NCI-H2196 treated with DMSO at 0.1 percent for 48 hours (cell line): Measurements from ENCODE around the gene ANKRD42.
"Not testable (repeated sequence)": the region's sequence is repeated elsewhere in the genome, so short reads cannot be mapped to it uniquely, and the experiment has no call there.

Experiments used
- DNase-seq: peaks from one replicate; lab custom pipeline; 2025; ENCODE audit not compliant: unreplicated experiment; lab: John Stamatoyannopoulos, UW

ANKRD42 gene

DNA sequence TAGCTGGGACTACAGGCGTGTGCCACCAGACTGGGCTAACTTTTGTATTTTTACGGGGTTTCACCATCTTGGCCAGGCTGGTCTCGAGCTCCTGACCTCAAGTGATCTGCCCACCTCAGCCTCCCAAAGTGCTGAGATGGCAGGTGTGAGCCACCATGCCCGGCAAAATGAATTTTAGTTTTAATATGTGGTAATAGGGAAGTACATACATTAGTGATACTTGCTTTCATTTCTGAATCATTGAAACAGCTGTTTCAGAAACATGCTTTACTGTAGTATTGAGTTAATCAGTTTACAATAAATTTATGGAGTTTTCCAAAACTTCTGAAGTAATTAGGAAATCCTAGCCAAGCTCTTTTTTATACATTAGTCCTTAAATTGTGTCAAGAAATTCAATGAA lies 21.0 kb upstream of the ANKRD42 start:
- DNase-seq, result no peak

- DNase-seq, result no peak
These were observed 19.5 kb upstream of the ANKRD42 start for GRCh38 chr11:83174008-83174407.

DNA sequence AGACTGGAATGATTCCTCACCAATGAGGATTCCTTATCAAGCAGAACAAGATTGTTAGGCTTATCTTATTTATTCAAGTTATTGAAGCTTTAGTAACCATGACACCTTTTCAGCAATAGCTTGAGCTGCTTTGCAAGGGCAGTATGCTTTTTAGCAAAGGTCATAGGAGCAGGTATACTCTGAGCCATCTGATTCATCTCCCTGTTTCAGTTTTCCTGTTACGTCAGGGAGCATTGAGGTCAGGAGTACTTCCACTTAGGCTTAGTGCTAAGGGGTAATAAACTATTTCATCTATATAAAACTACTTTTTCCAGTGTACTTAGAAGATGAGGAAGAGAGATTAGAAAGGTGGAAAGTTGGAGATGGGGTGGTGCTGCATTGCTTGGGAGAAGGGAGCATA lies 17.7 kb upstream of the ANKRD42 start:
- no peak for DNase-seq

DNA sequence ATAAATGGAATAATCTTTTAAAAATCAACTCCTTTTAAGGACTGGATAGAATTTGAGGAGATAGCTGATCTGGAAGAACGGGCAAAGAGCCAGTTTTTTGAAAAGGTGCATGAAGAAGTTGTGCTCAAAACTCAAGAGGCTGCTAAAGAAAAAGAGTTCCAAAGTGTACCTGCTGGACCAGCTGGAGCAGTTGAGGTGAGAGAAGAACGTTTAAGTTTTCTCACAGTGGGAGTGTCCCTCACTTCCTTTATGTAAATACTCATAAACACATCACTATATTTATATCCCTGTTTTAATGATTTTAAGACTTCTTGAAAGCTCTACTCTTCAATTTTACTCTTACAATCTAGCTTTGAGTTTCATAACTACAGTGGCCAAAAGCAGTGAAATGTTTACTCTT lies 11.7 kb upstream of the ANKRD42 start:
- DNase-seq, result no peak

DNA sequence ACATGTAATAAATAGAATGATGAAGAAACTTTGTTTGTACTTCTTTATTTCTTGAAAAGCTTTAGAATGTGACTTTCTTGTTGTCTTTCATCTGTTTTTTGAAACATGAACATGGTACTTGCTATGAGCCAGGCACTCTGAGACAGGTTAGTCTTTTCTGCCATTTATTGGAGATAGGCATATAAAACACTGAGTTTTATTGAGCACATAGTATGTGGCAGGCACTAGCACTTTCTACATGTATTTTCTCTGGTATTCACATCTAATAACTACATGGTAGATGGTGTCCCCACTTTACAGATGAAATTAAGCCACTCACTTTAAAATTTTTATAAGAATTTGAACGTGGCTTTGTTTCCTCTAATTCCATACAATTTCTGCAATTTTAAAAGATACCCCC lies 7.7 kb upstream of the ANKRD42 start:
- no peak for DNase-seq

GRCh38 chr11:83187465-83187864 lies 6.0 kb upstream of the ANKRD42 start:
- no peak for DNase-seq

GRCh38 chr11:83191491-83191890 lies 2.0 kb upstream of the ANKRD42 start:
- no peak for DNase-seq

- DNase-seq, result no peak
These were observed 1.5 kb upstream of the ANKRD42 start for GRCh38 chr11:83191986-83192385.

GRCh38 chr11:83192606-83193245 lies 786 bp upstream of the ANKRD42 start:
- DNase-seq, result no peak

GRCh38 chr11:83194281-83195142 lies 1.0 kb downstream of the ANKRD42 start:
- no peak for DNase-seq

DNA sequence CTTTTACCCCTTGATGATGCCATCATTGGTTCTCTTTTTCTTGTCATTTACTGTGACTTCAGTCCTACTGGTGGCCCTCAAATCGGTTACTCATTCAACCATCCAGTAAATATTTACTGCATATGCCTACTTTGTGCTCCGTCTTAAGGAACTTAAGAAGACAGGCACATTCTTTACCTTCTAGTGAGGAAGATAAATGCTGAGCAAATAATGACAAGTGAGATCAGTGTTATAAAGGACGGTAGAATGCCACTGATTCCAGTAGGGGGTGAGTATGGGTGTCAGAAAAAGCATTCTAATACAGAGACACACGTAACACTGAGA lies 1.6 kb downstream of the ANKRD42 start:
- DNase-seq, result no peak

- no peak for DNase-seq
These were observed 2.1 kb downstream of the ANKRD42 start for GRCh38 chr11:83195649-83196048.

- DNase-seq, result no peak
These were observed 6.5 kb downstream of the ANKRD42 start for GRCh38 chr11:83200035-83200434.

DNA sequence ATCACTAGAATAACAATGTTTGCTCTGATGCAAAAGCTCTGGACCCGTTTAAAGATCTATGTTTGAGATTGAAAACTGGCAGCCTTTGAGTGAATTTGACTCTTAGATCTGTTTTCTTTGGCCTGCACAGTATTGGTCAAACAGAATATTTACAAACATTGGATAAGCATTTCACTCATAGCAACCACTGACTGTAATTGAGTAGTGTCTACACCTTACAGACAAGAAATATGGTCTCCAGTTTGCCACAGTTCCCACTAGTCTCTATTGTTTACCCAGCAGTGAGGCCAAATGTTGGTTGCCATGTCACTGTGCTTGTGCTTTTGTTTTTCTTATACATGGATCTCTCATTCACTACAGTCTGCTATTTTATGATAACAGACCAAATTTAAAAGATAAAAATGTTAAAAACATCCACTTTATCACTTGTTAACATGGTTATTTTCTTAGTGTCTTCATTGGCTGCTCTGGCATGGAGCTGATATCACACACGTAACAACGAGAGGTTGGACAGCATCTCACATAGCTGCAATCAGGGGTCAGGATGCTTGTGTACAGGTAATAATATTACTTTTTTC lies 12.2 kb downstream of the ANKRD42 start:
- no peak for DNase-seq

DNA sequence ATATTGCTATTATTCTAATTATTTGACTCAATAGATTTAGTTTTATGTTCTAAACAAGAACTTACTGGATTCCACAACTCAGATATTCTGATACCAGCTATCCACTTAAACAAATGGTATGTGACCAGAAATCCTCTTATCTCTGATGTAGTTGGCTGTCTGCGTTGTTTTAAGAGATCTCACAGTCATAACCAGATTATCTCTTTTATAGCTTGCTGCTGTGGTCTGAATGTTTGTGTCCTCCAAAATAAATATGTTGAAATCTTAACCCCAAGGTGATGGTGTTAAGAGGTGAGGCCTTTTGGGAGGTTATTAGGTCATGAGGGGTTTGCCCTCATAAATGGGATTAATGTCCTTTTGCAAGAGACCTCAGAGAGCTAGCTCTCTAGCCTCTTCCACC lies 12.7 kb downstream of the ANKRD42 start:
- DNase-seq, result no peak

DNA sequence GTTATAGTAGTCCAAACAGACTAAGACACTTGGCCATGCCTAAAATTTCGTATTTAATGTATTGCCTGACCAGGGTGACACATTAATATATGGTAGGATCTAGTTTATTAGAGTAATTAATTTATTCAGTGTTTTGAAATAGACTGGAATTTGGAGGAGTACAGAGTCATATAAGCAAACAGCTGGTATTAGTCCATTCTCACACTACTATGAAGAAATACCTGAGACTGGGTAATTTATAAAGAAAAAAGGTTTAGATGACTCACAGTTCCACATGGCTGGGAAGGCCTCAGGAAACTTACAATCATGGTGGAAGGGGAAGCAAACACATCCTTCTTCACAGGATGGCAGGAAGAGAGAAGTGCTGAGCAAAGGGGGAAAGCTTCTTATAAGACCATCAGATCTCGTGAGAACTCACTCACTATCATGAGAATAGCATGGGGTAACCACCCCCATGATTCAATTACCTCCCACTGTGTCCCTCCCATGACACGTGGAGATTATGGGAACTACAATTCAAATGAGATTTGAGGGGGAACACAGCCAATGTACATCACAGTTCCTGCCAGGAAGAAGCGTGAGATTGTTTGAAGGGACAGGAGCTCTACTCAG lies 13.4 kb downstream of the ANKRD42 start:
- DNase-seq, result not testable (repeated sequence)

DNA sequence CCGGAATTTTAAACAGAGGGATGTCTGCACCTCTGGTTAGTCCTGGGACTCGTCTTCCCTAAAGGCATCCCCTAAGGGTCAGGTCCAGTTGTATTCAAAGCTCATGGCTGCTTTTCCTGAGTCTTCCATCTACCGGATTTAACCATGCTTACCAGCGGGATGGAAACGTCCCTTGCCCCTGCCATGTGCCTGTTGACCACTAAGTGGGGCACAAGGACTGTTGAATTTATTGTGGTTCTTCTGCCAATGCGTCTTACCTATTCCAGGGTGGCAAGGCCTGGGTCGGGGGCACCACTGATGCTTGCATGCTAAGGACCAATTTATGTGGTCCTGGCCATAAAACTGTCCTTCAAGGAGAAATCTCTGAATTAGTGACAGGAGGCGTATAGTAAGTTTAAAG lies 25.6 kb downstream of the ANKRD42 start:
- no peak for DNase-seq

DNA sequence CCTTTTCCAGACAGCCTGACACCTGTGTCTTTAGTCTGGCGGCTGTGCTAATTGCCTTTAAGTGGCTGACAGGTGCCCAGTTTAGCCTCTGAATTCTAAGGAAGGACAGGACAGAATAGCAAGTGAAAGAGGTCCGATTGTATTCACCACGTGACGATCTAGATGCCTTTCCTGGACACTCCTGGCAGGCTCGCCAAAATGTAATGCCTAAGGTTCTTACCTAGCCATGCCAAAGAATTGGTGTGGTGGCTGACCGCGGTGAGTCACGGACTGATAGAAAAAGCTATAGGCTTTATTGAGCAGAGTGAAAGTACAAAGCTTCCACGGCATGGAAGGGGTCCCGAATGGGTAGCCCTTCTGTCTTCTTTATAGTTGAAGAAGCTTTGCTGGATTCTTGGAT lies 26.7 kb downstream of the ANKRD42 start:
- no peak for DNase-seq

- no peak for DNase-seq
These were observed 28.2 kb downstream of the ANKRD42 start for GRCh38 chr11:83221694-83222093.

- DNase-seq, result no peak
These were observed 29.0 kb downstream of the ANKRD42 start for GRCh38 chr11:83222499-83222898.

- DNase-seq, result no peak
These were observed 29.9 kb downstream of the ANKRD42 start for GRCh38 chr11:83223457-83223856.

GRCh38 chr11:83235825-83236224 lies 42.3 kb downstream of the ANKRD42 start:
- DNase-seq, result no peak
